NK-92 (cell line): ENCODE results near the gene KCNH8.

Source experiments
- DNase-seq: peaks from one replicate; lab custom pipeline; 2025; ENCODE audit not compliant: unreplicated experiment; lab: John Stamatoyannopoulos, UW

The KCNH8 gene

DNA sequence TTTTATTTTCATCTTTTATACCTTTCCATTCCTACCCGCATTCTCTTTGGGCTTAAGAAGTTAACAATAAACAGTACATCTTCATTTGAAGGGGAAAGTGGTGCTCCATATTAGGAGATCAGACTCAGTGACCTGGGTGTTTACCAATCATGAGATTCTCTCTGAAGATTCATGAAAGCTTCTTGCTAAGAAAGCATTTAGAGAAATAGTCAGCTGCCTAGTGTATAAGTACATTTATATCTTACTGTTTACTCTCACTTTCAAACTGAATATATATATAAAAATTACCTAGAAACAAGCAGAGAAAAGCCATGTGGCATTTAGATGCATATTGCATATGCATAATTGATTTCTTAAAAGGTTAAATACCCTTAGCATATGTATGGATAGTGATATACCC is 100.5 kb downstream of the KCNH8 start:
- no peak for DNase-seq

DNA sequence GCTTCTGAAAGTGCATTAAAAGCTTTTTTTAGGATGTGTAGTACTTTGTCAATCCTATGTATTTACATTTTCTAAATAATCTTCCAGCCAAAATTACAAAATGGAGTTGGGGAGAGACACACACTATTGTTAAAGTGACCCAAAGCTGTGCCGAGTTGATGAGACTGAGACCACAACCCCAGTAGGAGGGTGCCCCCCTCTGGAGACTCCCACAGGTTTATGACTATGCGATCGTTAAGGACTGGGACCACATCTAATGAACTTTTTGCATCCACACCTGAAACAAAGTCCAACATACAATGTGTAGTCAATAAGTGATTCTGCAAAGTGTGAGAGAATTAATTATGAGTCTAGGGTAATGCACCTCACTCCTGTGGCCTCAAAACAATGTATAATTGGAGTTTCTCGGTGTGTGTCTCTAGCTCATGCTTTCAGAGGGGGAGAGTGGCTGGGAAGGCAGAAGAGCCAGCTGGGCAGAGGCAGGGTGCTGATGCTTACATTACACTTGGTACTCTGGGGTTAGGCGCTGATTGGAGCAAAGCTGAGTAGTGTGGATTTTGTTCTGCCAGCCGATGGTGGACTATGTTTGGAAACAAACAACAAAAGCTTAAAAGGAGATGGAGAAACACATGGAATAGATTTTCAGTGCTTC is 102.8 kb downstream of the KCNH8 start:
- DNase-seq, result no peak

DNA sequence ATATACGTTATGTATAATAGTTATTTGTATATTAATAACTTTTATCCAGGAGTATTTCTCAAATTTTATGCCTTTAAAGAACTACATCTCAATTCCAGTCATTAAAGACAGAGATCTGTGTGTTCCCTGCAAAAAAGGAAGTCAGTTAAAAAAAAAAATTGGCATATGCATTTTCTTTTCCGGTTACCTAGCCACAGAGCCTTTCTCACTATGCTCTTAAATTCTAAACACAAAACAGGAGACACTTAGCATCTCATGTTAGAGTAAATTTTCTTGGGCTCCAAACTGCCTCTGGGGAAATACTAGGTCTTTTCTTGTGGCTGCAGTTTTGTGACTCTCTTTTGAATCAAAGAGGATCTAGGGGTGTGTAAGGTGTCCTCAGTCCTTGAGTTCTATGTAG is 105.9 kb downstream of the KCNH8 start:
- no peak for DNase-seq

DNA sequence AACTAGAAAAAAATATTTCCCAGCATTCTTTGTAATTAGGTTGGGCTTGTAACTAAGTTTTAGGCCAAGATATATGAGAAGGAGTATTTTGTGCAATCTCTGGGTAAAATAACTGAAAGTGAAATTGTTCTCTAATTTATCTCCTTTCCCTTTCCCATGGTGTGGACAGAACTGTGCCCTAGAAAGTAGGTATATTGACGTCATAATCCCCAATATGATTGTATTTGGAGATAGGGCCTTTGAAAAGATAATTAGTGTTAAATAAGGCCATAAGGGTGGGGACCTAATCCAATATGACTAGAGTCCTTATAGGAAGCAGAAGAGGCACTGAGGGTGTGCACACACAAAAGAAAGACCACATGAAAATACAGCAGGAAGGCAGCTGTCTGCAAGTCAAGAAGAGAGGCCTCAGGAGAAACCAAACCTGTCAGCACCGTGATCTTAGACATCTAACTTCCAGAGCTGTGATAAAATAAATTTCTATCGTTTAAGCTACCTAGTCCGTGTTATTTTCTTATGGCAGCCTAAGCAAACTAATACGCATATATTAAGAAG is 106.6 kb downstream of the KCNH8 start:
- DNase-seq, result no peak

DNA sequence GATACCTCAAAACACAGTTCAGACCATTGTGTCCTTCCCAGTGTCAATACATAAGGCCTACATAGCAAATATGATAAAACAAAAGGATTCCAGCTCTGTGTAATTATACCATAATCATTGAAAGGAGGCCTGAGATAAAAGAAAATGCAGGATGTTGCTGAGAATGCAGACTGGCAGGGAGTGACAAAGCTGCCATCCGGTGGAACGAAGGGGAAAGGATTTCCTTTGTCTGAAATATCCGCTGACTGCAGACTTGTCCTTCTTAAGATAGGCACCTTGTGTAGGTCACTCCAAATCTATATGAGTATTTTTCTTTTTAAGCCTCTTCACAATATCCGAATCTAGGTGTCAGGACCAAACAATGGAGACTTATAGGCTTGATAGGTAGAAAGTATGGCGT is 108.0 kb downstream of the KCNH8 start:
- no peak for DNase-seq

DNA sequence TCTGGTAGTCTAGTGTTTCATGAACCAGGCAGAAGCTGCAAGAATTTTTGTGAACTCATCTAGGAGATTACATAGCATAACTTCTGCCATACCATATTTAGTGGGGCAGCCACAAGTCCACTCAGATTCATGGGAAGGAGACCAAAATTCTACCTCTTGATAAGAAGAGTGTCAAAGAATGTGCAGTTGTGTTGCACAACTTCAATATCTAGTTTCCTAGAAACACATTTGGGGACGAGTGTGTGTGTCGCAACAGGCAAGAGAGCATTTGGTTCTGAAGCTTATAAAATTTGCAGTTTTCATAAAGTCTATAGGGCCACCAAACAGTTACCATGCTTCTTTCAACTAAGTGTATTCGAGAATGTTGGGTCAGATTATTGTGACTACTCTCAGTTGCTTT is 115.3 kb downstream of the KCNH8 start:
- DNase-seq, result no peak

DNA sequence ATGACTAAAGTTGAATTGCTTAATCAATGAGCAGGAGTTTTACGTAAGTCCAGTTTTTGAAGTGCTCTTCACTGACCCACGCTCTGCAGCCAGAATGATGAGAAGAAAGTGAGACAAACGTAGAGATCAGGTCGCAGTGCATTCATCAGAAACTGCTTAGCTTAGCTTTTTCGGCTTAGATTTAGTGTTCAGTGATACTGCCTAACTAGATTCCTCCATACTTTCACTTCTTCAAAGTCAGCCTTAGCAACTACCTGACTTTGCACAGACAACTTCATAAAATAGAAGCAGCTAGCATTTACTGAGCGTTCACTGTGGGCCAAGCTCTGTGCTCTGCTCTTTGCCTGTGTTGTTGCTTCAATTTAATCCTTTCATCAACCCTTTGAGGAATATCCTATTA is 116.1 kb downstream of the KCNH8 start:
- no peak for DNase-seq

DNA sequence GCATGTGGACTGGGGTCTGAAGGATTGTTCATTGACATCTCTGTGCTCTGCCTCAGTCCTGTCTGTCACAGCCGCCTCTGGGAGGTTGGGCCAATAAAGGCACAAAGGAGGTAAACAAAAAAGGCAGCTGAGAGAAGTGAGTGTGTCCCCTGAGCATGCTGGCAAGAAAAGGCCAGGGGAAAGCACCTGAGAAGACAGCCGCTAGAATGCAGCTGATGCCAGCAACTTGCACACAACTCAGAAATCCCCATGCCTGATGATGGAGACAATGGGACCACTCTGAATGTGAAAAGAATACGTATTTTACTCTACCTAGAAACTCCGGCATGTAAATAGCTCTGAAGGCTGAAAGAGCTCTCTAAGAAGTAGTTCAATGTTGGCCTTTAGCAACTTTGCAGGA is 118.7 kb downstream of the KCNH8 start:
- DNase-seq, result no peak

DNA sequence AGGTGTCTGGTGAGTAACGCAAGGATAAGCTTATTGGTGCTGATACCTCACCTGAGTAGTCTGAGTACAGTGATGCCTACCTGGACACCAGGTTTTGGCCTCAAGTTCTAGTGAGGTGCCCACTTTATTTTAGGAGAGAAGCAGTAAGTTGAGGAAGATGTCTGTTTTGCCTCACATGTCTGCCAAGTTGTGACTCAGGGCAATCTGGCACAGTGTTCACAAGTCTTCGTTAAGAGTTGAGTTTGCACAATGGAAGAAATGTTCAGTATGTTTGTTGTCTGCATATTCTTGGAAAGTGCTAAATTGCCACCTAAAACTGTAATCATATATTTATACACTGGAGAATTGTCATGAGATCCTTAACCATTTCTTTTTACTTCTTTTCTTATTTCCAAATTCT is 122.2 kb downstream of the KCNH8 start:
- DNase-seq, result no peak

DNA sequence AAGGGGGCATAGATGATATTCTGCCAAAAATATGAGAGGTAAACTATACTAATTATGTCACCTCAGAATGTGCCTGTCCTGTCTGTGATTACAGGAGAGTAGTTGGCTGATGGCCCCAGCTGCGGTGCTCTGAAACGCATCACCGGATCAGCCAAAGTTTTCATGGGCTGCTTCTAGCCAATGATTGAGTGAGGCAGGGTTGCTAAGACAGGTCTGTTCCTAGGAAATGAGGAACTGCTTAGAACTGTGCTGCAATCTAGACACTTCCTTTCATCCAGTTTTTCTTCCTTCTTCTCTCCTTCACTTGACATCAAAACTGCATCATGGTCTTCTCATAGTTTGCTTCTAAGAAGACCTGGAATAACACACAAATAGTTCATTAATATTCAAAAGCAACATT is 124.0 kb downstream of the KCNH8 start:
- no peak for DNase-seq

DNA sequence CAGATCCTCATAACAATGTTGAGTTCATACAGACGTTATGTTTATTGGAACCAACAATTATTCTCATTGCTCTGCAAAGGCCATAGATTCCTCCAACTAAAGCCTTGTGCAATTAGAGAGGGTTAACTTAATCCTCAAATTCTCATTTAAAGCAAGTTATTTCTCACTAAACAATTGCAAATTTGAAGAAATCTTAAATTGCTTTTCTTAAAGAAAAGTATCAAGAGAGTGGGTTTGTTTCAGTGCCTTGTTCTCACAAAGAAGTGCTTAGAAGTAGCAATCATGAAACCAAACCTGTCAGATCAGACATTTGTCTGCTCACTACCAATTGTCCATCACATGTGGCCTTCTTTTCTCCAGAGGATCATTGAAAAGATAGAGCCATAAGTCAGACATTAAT is 124.8 kb downstream of the KCNH8 start:
- DNase-seq, result no peak

DNA sequence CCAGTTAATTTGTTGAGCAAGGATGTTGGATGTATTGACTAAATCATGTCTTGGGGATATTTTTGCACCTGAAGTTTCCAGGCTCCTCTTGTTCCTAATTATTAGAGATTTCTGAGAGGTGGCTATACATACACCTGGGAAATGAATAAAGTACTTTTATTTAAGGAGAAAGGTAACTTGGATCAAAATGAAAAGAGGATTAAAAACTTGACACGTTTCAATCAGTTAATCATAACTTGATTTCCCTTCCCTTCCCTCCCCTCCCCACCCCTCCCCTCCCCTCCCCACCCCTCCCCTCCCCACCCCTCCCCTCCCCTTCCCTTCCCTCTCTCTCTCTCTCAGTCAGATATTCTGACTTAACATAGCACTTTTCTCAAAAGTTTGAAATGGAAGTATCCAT is 126.3 kb downstream of the KCNH8 start:
- no peak for DNase-seq

DNA sequence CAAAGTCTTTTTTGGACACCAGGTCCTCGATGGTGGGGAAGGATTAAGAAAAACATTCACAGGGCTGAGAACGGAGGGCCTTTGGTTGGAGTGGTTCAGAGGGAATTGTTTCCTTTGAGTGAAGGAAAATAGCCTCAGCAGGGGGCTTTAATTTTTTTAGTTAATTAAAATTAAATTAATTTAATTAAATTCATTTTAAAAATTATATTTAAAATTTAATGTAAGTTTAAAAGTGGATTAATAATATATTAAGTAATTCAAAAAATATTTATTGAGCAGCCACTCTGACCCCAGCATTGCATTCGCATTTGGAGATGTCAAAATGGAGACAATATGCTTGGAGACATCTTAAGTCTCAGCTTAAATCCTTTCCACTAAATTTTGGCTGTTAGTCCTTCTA is 136.7 kb downstream of the KCNH8 start:
- DNase-seq, result no peak

DNA sequence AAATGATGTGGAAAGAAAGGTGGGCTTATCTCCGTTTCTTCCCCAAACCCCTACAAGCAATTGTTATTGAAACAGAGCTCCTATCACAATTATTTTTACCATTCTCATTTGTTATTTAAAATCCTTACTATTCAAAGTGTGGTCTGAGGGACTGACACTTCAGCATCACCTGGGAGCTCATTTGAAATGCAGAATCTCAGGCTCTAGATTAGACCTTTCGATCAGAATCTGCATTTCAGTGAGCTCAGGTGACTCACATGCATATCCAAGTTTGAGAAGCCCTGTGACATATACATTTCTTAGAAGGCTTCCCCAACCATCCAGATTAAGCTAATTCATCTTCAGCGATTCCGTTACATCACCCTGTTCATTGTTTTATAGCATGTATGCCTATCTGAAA is 145.0 kb downstream of the KCNH8 start:
- no peak for DNase-seq

DNA sequence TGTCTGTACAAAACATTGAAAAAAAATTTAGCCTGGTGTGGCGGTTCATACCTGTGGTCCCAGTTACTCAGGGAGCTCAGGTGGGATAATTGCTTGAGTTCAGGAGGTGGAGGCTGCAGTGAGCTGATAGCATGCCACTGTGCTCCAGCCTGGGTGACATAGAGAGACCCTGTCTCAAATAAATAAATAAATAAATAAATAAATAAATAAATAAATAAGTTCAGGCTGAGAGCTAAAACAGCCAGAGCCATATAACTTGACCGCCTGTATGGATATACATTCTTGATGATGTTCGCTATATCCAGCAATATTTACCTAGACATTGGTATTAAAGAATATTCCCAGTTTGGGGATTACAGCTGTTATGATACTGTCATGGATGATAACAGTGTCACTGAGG is 146.9 kb downstream of the KCNH8 start:
- DNase-seq, result no peak

DNA sequence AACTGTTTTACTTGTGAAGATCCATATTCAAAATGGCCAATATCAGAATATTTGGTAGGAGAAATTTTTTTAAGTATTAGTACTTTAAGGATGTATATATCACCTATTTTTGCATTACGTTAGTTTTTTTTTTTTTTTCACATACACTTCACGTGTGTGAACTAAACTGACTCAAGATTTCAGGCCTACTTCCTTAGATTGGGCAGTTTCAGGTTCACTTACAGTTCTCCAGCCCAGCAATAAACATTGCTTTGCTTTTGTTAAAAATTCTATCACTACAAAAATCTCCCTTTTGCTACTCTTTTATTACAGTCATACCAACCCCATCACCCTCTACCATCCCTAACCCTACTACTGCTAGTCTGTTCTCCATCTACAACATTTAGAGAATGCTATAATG is 183.6 kb downstream of the KCNH8 start:
- DNase-seq, result no peak

DNA sequence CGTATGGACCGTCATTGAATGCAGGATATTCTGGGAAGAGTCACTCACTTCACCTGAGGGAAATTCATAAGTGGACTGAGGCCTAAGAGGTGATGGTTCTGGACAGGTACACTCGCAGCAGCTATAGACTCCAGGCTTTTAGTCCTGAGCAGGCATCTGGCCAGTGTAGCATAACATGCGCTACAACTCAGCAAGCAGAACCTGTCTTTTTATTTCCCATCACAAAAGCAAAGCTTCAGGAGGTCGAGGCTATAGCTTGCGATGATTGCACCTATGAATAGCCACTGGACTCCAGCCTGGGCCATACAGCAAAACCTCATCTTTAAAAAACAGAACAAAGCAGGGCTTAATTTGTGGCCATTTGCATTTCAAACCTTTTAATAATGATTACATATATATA is 185.8 kb downstream of the KCNH8 start:
- no peak for DNase-seq

DNA sequence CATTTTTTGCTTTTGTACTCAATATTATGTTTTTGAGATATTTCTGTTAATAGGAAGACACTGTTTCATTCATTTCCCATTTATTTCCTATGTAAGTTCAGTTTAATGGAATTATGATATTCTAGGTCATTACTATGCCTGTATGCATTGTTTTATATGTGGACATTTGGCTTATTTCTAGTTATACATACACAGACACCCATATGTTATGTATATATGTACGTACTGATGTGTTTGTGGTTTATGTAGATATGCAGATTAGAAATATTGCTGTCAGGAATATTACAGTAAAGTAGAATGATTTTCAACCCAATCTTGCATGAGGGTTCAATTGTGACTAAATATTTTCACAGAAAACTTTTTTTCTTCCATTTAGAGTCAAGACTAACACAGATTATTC is 190.5 kb downstream of the KCNH8 start:
- no peak for DNase-seq

DNA sequence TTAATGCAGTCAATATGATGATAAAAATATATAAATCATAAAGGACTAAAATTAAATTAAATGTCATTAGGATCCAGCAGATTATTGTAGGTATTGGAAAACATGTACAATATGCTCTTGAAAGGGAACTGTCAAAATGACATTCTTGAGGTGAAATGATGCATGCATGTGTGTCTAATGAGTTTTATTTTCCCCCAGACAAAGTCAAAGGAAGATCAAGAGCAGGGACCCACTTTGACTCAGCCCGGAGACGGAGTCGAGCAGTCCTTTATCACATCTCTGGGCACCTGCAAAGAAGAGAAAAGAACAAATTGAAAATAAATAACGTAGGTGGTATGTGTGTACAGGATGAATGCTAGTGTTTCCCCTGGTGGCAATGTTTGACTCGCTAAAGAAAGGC is 194.1 kb downstream of the KCNH8 start:
- DNase-seq, result no peak

DNA sequence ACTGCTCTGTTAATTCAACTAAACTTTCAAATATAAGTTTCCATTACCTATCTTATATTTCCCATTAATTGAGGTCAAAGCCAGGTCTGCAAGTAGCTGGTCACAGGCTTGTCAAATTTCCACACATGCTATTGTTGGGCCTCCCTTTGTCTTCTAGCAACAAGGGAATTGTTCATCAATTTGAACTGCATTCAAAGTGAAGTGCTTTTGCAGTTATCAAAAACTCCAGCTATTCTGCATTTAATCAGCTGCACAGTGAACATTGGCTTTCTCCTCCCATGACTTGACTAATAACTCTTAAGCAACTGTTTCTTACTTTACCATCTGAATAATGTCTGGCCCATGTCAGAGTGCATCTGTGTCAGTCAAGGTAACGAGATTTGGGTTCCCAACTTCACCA is 198.4 kb downstream of the KCNH8 start:
- DNase-seq, result no peak

DNA sequence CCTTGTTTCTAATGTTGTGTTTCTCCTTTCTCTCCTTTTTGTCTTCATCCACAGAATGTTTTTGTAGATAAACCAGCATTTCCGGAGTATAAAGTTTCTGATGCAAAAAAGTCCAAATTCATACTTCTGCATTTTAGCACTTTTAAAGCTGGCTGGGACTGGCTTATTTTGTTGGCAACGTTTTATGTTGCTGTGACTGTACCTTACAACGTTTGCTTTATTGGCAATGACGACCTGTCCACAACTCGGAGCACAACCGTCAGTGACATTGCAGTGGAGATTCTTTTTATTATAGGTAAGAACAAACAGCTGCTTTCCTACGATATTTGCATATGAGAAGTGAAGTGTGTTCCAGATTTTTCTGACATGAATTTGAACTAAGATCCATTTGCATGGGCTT is 199.4 kb downstream of the KCNH8 start:
- DNase-seq, result no peak

DNA sequence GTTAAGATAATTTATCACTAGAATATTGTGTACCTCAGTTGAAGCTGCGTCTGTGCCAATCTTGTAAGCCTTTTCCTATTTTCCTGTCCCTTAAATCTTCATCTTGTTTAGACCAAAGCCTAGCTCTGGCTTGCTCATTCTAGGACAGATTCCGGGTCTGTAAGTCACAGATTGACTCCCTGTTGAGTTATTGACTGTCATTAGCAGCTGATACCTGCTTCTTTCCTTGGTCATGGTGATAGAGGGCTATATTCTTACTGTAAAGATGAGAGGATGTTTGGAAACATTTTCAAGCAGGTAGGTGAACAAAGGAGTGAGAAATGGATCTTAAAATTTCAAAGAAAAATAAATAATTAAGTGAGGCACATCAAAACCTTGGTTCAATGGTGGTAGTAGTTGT is 200.2 kb downstream of the KCNH8 start:
- DNase-seq, result no peak

DNA sequence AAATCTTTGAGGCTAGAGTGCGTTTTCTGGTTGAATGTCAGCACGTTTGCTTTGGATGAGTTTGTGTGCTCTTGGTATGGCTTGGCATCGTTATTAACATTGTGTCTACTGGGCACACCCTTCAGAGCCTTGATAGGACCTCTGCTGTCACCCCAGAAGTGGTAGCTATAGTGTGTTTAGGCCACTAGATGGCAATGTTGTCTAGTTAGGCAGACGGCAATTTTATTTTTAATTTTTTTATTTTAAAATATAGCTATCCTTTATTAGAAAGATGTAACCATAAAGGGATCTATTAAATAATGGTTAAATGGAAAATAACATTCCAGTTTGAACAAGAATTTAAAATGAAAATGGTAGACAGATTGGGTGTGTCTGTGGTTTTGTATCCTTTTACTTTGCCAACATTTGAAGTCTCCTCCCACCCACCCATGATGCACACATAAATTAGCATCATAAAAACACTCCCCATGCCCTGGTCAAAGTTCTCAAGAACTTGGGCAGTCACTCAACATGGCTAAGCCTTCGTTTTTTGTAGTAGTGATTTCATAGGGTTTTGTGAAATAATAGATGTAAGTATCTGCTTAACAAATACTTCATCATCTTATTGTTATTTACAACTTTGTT is 200.7 kb downstream of the KCNH8 start:
- no peak for DNase-seq
